ENCODE measurements around the gene SLC13A2.
"Not testable (repeated sequence)": the region's sequence is repeated elsewhere in the genome, so short reads cannot be mapped to it uniquely, and the experiment has no call there.

SLC13A2 gene

GRCh38 chr17:28427982-28428381, 45.5 kb upstream of the SLC13A2 start:
- not testable (repeated sequence) for H3K79me1 ChIP-seq (replicated peaks; ENCODE audit: low read length, poor library complexity, severe bottlenecking); H3K36me3 ChIP-seq (ENCODE audit: control insufficient read depth in 1 of 2, insufficient read depth in 2 of 2, low read depth in 1 of 2, low read length in 2 of 2); H4K8ac ChIP-seq (ENCODE audit: low read length); H2BK5ac ChIP-seq (ENCODE audit: low read depth, low read length, poor library complexity, severe bottlenecking); H3K4me3 ChIP-seq (ENCODE audit: insufficient read depth in 1 of 2, low read depth in 1 of 2, low read length in 2 of 2); DNase-seq; H4K91ac ChIP-seq (ENCODE audit: low read length); H3K27ac ChIP-seq (ENCODE audit: low read length, poor library complexity, severe bottlenecking); H3K9ac ChIP-seq (ENCODE audit: low read length); H2AK5ac ChIP-seq (ENCODE audit: low read length, severe bottlenecking); H3K4me2 ChIP-seq (ENCODE audit: low read length, poor library complexity, severe bottlenecking); H2BK15ac ChIP-seq (ENCODE audit: low read depth, poor library complexity, severe bottlenecking); H2BK12ac ChIP-seq (ENCODE audit: low read length in 2 of 2); H3K14ac ChIP-seq (ENCODE audit: low read length in 2 of 2); H2BK120ac ChIP-seq (ENCODE audit: low read depth, low read length); H3K4ac ChIP-seq (ENCODE audit: low read depth in 1 of 2, low read length in 2 of 2); H3K18ac ChIP-seq (ENCODE audit: low read depth in 1 of 2, low read length in 2 of 2); H3K9me3 ChIP-seq (ENCODE audit: control insufficient read depth, low read length); H2AFZ ChIP-seq (ENCODE audit: low read depth, low read length); H3K23ac ChIP-seq (ENCODE audit: low read length in 2 of 2); H3K4me1 ChIP-seq (ENCODE audit: control insufficient read depth, insufficient read depth, low read depth, low read length)
- 86% methylated on average over 1 of the region's 4 CpGs for WGBS
- peaks cover 18 to 37% of the 10 kb centered on the region in 2 experiments for H3K27me3 ChIP-seq (ENCODE audit: control insufficient read depth in 1 of 2, insufficient read depth in 1 of 2, low read length in 2 of 2)

- Histone ChIP-seq H3K4ac (ENCODE audit: low read depth in 1 of 2, low read length in 2 of 2) (no peak overlapping the region), H3K18ac (ENCODE audit: low read depth in 1 of 2, low read length in 2 of 2) (no peak overlapping the region), H3K9ac (ENCODE audit: low read length) (no peak overlapping the region), H3K14ac (ENCODE audit: low read length in 2 of 2) (no peak overlapping the region), H3K9me3 (ENCODE audit: control insufficient read depth, low read length) (no peaks in the 10 kb centered on the region), H4K91ac (ENCODE audit: low read length) (no peak overlapping the region), H3K27me3 (ENCODE audit: control insufficient read depth in 1 of 2, insufficient read depth in 1 of 2, low read length in 2 of 2) (peaks cover 4 to 25% of the 10 kb centered on the region in 2 experiments), H2AK5ac (ENCODE audit: low read length, severe bottlenecking) (no peak overlapping the region), H3K4me2 (ENCODE audit: low read length, poor library complexity, severe bottlenecking) (no peak overlapping the region), H3K36me3 (ENCODE audit: control insufficient read depth in 1 of 2, insufficient read depth in 2 of 2, low read depth in 1 of 2, low read length in 2 of 2) (no peaks in the 10 kb centered on the region), H3K23ac (ENCODE audit: low read length in 2 of 2) (no peak overlapping the region), H2BK12ac (ENCODE audit: low read length in 2 of 2) (no peak overlapping the region), H3K4me1 (ENCODE audit: control insufficient read depth, insufficient read depth, low read depth, low read length) (no peaks in the 10 kb centered on the region), H3K4me3 (ENCODE audit: insufficient read depth in 1 of 2, low read depth in 1 of 2, low read length in 2 of 2) (no peak overlapping the region), H2AFZ (ENCODE audit: low read depth, low read length) (no peak overlapping the region), H2BK120ac (ENCODE audit: low read depth, low read length) (no peak overlapping the region), H3K79me1 (replicated peaks; ENCODE audit: low read length, poor library complexity, severe bottlenecking) (no peaks in the 10 kb centered on the region), H3K27ac (ENCODE audit: low read length, poor library complexity, severe bottlenecking) (no peak overlapping the region), H4K8ac (ENCODE audit: low read length) (no peak overlapping the region), H2BK5ac (ENCODE audit: low read depth, low read length, poor library complexity, severe bottlenecking) (no peak overlapping the region), H2BK15ac (ENCODE audit: low read depth, poor library complexity, severe bottlenecking) (no peak overlapping the region)
- no CpG with 5 or more reads among the region's 1 CpG for WGBS
- no peak for DNase-seq
Measured at GRCh38 chr17:28433721-28434120, 39.7 kb upstream of the SLC13A2 start.

GRCh38 chr17:28434326-28434725, 39.1 kb upstream of the SLC13A2 start:
- not testable (repeated sequence) for H3K18ac ChIP-seq (ENCODE audit: low read depth in 1 of 2, low read length in 2 of 2); H3K4me3 ChIP-seq (ENCODE audit: insufficient read depth in 1 of 2, low read depth in 1 of 2, low read length in 2 of 2); H3K36me3 ChIP-seq (ENCODE audit: control insufficient read depth in 1 of 2, insufficient read depth in 2 of 2, low read depth in 1 of 2, low read length in 2 of 2); H3K9ac ChIP-seq (ENCODE audit: low read length); H3K4me2 ChIP-seq (ENCODE audit: low read length, poor library complexity, severe bottlenecking); H3K4me1 ChIP-seq (ENCODE audit: control insufficient read depth, insufficient read depth, low read depth, low read length); H3K79me1 ChIP-seq (replicated peaks; ENCODE audit: low read length, poor library complexity, severe bottlenecking); DNase-seq; H2BK15ac ChIP-seq (ENCODE audit: low read depth, poor library complexity, severe bottlenecking); H4K8ac ChIP-seq (ENCODE audit: low read length); H2BK5ac ChIP-seq (ENCODE audit: low read depth, low read length, poor library complexity, severe bottlenecking); H3K27ac ChIP-seq (ENCODE audit: low read length, poor library complexity, severe bottlenecking); H3K4ac ChIP-seq (ENCODE audit: low read depth in 1 of 2, low read length in 2 of 2); H2BK120ac ChIP-seq (ENCODE audit: low read depth, low read length); H3K14ac ChIP-seq (ENCODE audit: low read length in 2 of 2); H3K9me3 ChIP-seq (ENCODE audit: control insufficient read depth, low read length); H2AK5ac ChIP-seq (ENCODE audit: low read length, severe bottlenecking); H2AFZ ChIP-seq (ENCODE audit: low read depth, low read length); H2BK12ac ChIP-seq (ENCODE audit: low read length in 2 of 2); H3K23ac ChIP-seq (ENCODE audit: low read length in 2 of 2); H4K91ac ChIP-seq (ENCODE audit: low read length)
- 82% methylated on average over 4 of the region's 8 CpGs for WGBS
- H3K27me3 ChIP-seq (ENCODE audit: control insufficient read depth in 1 of 2, insufficient read depth in 1 of 2, low read length in 2 of 2) = peaks cover 4 to 24% of the 10 kb centered on the region in 2 experiments

- no peak overlapping the region for H3K9ac ChIP-seq (ENCODE audit: low read length)
- no peaks in the 10 kb centered on the region for H3K4me1 ChIP-seq (ENCODE audit: control insufficient read depth, insufficient read depth, low read depth, low read length)
- no peak overlapping the region for H4K8ac ChIP-seq (ENCODE audit: low read length)
- H3K14ac ChIP-seq (ENCODE audit: low read length in 2 of 2) = no peak overlapping the region
- DNase-seq = no peak
- H2BK15ac ChIP-seq (ENCODE audit: low read depth, poor library complexity, severe bottlenecking) = no peak overlapping the region
- no peaks in the 10 kb centered on the region for H3K9me3 ChIP-seq (ENCODE audit: control insufficient read depth, low read length)
- H2BK120ac ChIP-seq (ENCODE audit: low read depth, low read length) = no peak overlapping the region
- H2BK12ac ChIP-seq (ENCODE audit: low read length in 2 of 2) = no peak overlapping the region
- no peak overlapping the region for H3K4me2 ChIP-seq (ENCODE audit: low read length, poor library complexity, severe bottlenecking)
- H4K91ac ChIP-seq (ENCODE audit: low read length) = no peak overlapping the region
- no peaks in the 10 kb centered on the region for H3K36me3 ChIP-seq (ENCODE audit: control insufficient read depth in 1 of 2, insufficient read depth in 2 of 2, low read depth in 1 of 2, low read length in 2 of 2)
- no peak overlapping the region for H3K18ac ChIP-seq (ENCODE audit: low read depth in 1 of 2, low read length in 2 of 2)
- no peak overlapping the region for H3K27ac ChIP-seq (ENCODE audit: low read length, poor library complexity, severe bottlenecking)
- no peak overlapping the region for H2AFZ ChIP-seq (ENCODE audit: low read depth, low read length)
- H2BK5ac ChIP-seq (ENCODE audit: low read depth, low read length, poor library complexity, severe bottlenecking) = no peak overlapping the region
- H3K4ac ChIP-seq (ENCODE audit: low read depth in 1 of 2, low read length in 2 of 2) = no peak overlapping the region
- no peak overlapping the region for H3K23ac ChIP-seq (ENCODE audit: low read length in 2 of 2)
- H2AK5ac ChIP-seq (ENCODE audit: low read length, severe bottlenecking) = no peak overlapping the region
- H3K4me3 ChIP-seq (ENCODE audit: insufficient read depth in 1 of 2, low read depth in 1 of 2, low read length in 2 of 2) = no peak overlapping the region
- 86% methylated on average over 9 of the region's 9 CpGs for WGBS
- H3K27me3 ChIP-seq (ENCODE audit: control insufficient read depth in 1 of 2, insufficient read depth in 1 of 2, low read length in 2 of 2) = peaks cover 0 to 26% of the 10 kb centered on the region in 2 experiments
- no peaks in the 10 kb centered on the region for H3K79me1 ChIP-seq (replicated peaks; ENCODE audit: low read length, poor library complexity, severe bottlenecking)
Measured at GRCh38 chr17:28443901-28444638, 29.4 kb upstream of the SLC13A2 start.
